SU-DHL-6 (cell line): ENCODE data around the gene KIAA1614.

Experiments
- H2AFZ ChIP-seq: fragments of 200-600 bp; sonication (generic); 2 replicates; pipeline ENCODE4 v1.6.1; 2014; ENCODE audit warnings: low read depth, mild to moderate bottlenecking, moderate library complexity, mixed read lengths, antibody characterized with exemption, low read length; ENCODE audit not compliant: severe bottlenecking
- H3F3A ChIP-seq: fragments of 200-600 bp; shearing (Covaris generic); 2 replicates; pipeline ENCODE4 v1.6.0; 2016; ENCODE audit warnings: antibody characterized with exemption, mild to moderate bottlenecking; ENCODE audit not compliant: insufficient read depth
- H3K27ac ChIP-seq: fragments of 200-600 bp; sonication (generic); 2 replicates; pipeline ENCODE4 v1.5.1; 2016; ENCODE audit warnings: low read depth, mild to moderate bottlenecking, low read length, moderate library complexity, mixed read lengths
- H3K27me3 ChIP-seq: fragments of 200-600 bp; sonication (generic), shearing (Covaris generic); 2 replicates; pipeline ENCODE4 v1.6.0; 2014; ENCODE audit warnings: mild to moderate bottlenecking, low read length
- H3K36me3 ChIP-seq: fragments of 200-600 bp; sonication (generic); 2 replicates; pipeline ENCODE4 v1.6.1; 2014; ENCODE audit warnings: mild to moderate bottlenecking, low read length, mixed read lengths
- H3K4me2 ChIP-seq: fragments of 300-600, 200-600 bp; shearing (Covaris generic), sonication (generic); 2 replicates; pipeline ENCODE4 v1.6.0; 2014; ENCODE audit warnings: low read length, low read depth, mild to moderate bottlenecking; ENCODE audit not compliant: poor library complexity, severe bottlenecking
- H3K4me3 ChIP-seq: fragments of 200-600 bp; sonication (generic); 2 replicates; pipeline ENCODE4 v1.5.1; 2014; ENCODE audit warnings: antibody characterized with exemption, low read length, mild to moderate bottlenecking, mixed read lengths; ENCODE audit not compliant: insufficient read depth, poor library complexity, severe bottlenecking
- H3K79me2 ChIP-seq: fragments of 200-600 bp; sonication (generic); 2 replicates; pipeline ENCODE4 v1.6.1; 2014; ENCODE audit warnings: mild to moderate bottlenecking, low read length, moderate library complexity; ENCODE audit not compliant: insufficient read depth
- H3K9ac ChIP-seq: fragments of 200-600 bp; sonication (generic); 2 replicates; pipeline ENCODE4 v1.7.0; 2014; ENCODE audit warnings: mild to moderate bottlenecking, low read length
- H3K9me2 ChIP-seq: fragments of 200-600 bp; sonication (generic); replicated peaks from 2 replicates; pipeline ENCODE4 v1.6.1; 2014; ENCODE audit warnings: low read length; ENCODE audit not compliant: insufficient read depth
- H3K9me3 ChIP-seq: fragments of 200-600 bp; sonication (generic); 2 replicates; pipeline ENCODE4 v1.6.1; 2014; ENCODE audit warnings: low read length, mixed read lengths; ENCODE audit not compliant: insufficient read depth
- H4K20me1 ChIP-seq: fragments of 200-600 bp; sonication (generic); 2 replicates; pipeline ENCODE4 v1.6.1; 2014; ENCODE audit warnings: low read depth, mild to moderate bottlenecking, antibody characterized with exemption, low read length, moderate library complexity, mixed read lengths
- CTCF ChIP-seq: fragments of 200-600 bp; sonication (generic); IDR thresholded peaks from one replicate; pipeline ENCODE4 v1.5.1; 2017; ENCODE audit warnings: antibody characterized with exemption, mild to moderate bottlenecking, low read length, moderate library complexity; ENCODE audit not compliant: insufficient read depth, poor library complexity, severe bottlenecking
- EZH2phosphoT487 ChIP-seq: fragments of 200-600 bp; sonication (generic), shearing (Covaris generic); conservative IDR thresholded peaks from 2 replicates; pipeline ENCODE4 v1.6.1; 2018; ENCODE audit warnings: mild to moderate bottlenecking, antibody characterized with exemption, low read length, moderate library complexity, mixed read lengths

The KIAA1614 gene

DNA sequence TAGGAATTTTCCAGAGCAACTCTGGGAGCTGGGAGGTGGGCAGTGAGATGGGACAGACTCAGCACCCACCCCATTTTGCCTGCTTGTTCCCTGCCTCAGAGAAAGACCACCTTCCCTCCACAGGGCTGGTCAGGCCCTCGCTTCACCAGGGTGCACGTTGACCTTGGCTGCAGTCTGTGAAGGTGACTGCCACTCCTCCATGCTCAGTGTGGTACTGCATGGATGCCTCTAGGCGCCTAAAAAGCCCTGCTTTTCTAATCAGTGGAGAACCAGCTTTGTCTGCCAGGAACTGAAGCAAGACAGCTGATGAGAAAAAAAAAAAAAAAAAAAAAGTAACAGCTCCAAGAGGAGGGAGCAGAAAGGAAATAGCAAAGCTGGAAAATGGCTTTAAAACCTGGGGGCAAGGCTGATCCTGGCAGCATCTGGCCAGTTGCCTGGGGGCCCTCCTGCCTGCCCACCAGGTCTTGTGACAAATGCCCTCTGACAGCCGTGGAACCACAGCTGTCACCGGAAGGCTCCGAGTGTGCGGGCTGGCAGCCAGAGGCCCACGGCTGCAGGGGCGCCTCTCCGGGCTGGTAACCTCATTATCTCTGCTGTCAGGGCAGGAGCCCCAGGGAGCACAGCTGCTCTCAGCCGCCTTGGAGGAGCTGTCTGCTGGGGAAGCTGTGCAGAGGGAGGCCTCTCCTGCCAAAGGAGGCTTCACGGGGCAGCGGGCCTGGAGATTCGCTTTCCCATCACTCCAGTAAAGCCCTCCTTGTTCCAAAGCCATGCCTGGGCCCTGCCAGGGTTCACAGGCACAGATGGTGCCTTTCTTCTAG, 13.7 kb downstream of the KIAA1614 start:
- Histone ChIP-seq H3K27me3 (no peaks in the 10 kb centered on the region), H4K20me1 (no peaks in the 10 kb centered on the region), H3K27ac (no peak overlapping the region), H3F3A (no peaks in the 10 kb centered on the region), H3K9me3 (no peaks in the 10 kb centered on the region), H3K4me3 (no peak overlapping the region), H3K79me2 (no peaks in the 10 kb centered on the region), H3K9ac (no peak overlapping the region), H3K9me2 (no peaks in the 10 kb centered on the region), H3K36me3 (no peaks in the 10 kb centered on the region), H2AFZ (no peak overlapping the region), H3K4me2 (no peak overlapping the region)
- no peak for TF ChIP-seq EZH2phosphoT487
- TF ChIP-seq CTCF, result no peak

DNA sequence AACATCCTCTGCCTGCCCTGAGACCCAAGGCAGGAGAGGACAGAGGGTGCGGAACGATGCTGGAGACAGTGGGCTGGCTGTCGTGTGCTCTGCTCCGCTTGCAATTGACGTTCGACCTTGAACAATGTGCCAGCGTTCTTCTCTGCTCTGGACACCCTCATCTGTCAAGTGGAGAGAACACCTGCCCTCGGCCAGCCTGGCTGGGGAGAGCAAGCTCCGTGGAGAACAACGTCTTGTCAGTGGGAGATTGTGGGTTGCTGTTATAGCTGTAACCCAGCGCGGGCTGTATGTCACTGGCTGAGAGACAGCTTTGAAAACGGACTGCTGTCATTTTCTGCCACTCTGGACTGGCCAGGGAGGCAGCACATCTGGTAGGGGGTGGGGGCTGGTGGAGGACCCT, 14.7 kb downstream of the KIAA1614 start:
- no peak for TF ChIP-seq CTCF
- no peak for TF ChIP-seq EZH2phosphoT487
- H2AFZ ChIP-seq, result no peak overlapping the region
- H3K27ac ChIP-seq, result no peak overlapping the region
- no peaks in the 10 kb centered on the region for H3K27me3 ChIP-seq
- no peaks in the 10 kb centered on the region for H3K9me2 ChIP-seq
- H3F3A ChIP-seq, result no peaks in the 10 kb centered on the region
- no peak overlapping the region for H3K4me3 ChIP-seq
- no peak overlapping the region for H3K9ac ChIP-seq
- H3K36me3 ChIP-seq, result no peaks in the 10 kb centered on the region
- no peaks in the 10 kb centered on the region for H4K20me1 ChIP-seq
- no peaks in the 10 kb centered on the region for H3K79me2 ChIP-seq
- no peaks in the 10 kb centered on the region for H3K9me3 ChIP-seq
- H3K4me2 ChIP-seq, result no peak overlapping the region

DNA sequence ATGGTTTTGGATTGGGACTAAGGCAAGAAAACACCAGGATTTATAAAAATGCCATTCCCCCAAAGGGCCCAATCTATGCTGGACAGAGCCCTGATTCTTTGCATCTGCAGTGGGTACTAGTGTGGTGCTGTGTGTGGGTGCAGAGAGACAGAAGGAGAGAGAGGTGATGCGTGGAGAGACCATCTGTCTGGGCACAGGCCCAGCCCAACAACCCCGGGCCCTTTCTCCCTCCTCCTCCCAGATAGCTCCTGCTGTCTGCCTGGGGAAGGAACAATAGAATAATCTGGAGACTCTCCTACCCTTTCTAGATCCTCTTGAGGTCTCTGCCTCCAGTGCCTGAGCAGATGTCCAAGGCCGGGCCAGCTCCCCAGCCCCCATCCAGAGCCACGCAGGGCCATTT, 15.1 kb downstream of the KIAA1614 start:
- H3K9me2 ChIP-seq, result no peaks in the 10 kb centered on the region
- no peaks in the 10 kb centered on the region for H3K27me3 ChIP-seq
- no peaks in the 10 kb centered on the region for H4K20me1 ChIP-seq
- H3K36me3 ChIP-seq, result no peaks in the 10 kb centered on the region
- H3K27ac ChIP-seq, result no peak overlapping the region
- H3K79me2 ChIP-seq, result no peaks in the 10 kb centered on the region
- TF ChIP-seq EZH2phosphoT487 (no peak), CTCF (no peak)
- H3K9me3 ChIP-seq, result no peaks in the 10 kb centered on the region
- no peaks in the 10 kb centered on the region for H3F3A ChIP-seq
- H3K4me3 ChIP-seq, result no peak overlapping the region
- no peak overlapping the region for H3K4me2 ChIP-seq
- H3K9ac ChIP-seq, result no peak overlapping the region
- H2AFZ ChIP-seq, result no peak overlapping the region
